ENCODE data around the gene DEPDC7.
"Not testable (repeated sequence)": the region's sequence is repeated elsewhere in the genome, so short reads cannot be mapped to it uniquely, and the experiment has no call there.

DEPDC7 gene

DNA sequence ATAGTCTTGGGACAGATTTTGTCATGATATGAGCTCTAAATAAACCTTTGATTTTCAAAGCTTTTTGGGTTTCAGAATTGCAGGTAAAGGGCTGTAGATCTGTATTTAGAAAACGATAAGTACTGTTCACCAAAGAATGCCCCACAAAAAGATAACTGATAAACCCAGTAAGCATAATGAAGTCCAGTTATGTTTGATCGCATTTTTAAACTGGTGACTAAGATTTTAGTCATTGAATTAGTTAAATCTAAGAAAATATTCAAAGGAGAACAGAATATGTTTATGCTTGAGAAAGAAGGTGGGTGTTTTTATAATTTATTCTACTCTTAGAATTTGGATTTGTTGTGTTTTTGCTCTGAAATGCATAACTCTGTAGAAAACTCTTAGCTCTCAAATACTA lies 11.6 kb downstream of the DEPDC7 start:
- no peak for DNase-seq

DNA sequence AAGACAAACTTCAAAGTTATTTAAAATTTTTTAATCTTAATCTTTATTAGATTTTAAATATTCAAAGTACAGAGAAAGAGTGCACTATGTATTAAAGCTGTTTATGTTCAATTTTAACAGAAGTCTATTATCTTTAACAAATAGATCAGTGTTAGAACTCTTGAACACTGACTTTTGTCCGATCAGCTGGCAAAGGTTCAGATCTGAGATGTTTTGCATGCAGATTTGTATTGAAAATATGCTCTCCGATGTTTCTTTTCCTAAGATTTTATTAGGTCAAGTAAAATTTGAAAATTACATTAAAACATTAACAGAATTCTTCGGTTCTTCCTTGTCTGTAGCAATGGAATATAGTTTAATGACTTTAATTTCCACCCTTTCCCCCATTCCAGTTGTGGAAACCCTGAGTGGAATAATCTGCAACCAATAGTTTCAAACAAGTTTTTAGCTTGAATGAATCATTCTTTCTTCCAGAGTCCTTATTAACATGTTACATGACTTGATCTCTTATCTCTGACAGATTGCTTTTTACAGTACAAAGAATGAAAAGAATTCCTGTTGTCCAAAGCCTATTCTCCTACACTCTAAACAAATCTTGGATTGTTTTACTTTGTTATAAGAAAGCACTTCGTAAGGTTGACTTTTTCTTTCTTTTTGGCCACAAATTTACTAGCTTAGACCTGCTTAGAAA lies 12.3 kb downstream of the DEPDC7 start:
- DNase-seq = no peak

- no peak for DNase-seq
These were observed 12.8 kb downstream of the DEPDC7 start for GRCh38 chr11:33028537-33028914.

DNA sequence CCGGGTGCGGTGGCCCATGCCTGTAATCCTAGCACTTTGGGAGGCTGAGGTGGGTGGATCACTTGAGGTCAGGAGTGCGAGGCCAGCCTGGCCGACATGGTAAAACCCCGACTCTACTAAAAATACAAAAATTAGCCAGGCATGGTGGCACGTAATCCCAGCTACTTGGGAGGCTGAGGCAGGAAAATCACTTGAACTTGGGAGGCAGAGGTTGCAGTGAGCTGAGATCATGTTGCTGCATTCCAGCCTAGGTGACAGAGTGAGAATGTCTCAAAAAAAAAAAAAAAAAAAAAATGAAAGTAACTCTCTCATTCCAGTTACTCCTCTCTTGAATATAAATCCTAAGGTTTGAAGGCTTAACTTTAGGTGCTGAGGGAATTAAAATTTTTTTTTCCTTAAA lies 13.5 kb downstream of the DEPDC7 start:
- DNase-seq = not testable (repeated sequence)

- DNase-seq = no peak
These were observed 17.8 kb downstream of the DEPDC7 start for GRCh38 chr11:33033493-33033892.

DNA sequence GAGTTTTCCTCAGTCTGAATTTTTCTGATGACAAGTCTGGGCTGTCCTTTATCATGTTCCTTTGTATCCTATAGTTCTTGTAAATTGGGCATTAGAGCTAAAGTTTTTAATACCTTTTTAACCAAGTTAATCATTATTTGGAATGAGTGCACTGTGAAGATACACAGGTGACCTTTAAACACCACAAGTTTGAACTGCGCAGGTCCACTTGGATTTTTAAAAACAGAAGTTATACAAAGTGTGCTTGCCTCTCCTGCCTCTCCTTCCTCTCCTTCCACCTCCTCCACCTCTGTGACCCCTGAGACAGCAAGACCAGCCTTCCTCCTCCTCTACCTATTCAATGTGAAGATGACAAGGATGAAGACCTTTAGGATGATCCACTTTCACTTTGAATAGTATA lies 19.3 kb downstream of the DEPDC7 start:
- no peak for DNase-seq

- DNase-seq = peak; percentile 41
These were observed 23.8 kb downstream of the DEPDC7 start, which contains the start of gene TCP11L1 for GRCh38 chr11:33039274-33040032. Gene TCP11L1, plus strand, starts transcription at chr11:33039572. Its CDS starts 4,202 bp downstream, at chr11:33043774.

GRCh38 chr11:33040033-33040861 lies 24.6 kb downstream of the DEPDC7 start:
- no peak for DNase-seq

DNA sequence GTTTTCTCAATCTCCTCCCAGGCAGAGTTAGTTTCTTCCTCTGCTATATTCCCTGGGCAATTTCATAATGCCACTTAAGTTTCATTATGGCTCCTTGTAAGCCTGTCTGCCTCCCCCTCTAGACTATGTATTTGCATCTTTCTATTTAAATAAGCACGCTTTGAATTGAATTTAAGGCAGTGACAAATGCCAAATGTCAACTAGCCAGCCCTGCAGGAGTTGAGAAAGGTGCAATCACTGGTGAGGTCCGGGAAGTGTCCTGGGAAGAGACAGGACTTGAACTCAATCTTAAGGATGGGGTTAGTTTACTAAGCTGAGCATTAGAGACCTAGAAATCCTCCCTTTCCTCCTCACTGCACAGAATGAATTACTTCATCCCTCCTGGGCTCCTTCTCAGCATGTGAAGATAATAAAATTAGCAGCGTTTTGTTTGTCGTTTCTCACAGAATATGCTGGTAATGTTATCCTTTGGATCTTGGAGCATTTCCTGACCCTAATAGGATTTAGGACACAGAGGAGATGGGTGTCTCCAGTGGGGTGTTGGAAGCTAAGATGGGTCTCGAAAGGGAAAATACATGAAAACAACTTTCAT lies 25.3 kb downstream of the DEPDC7 start:
- DNase-seq = no peak

GRCh38 chr11:33043221-33043830 lies 27.6 kb downstream of the DEPDC7 start:
- DNase-seq = no peak

- no peak for DNase-seq
These were observed 28.6 kb downstream of the DEPDC7 start for GRCh38 chr11:33044285-33044756.

DNA sequence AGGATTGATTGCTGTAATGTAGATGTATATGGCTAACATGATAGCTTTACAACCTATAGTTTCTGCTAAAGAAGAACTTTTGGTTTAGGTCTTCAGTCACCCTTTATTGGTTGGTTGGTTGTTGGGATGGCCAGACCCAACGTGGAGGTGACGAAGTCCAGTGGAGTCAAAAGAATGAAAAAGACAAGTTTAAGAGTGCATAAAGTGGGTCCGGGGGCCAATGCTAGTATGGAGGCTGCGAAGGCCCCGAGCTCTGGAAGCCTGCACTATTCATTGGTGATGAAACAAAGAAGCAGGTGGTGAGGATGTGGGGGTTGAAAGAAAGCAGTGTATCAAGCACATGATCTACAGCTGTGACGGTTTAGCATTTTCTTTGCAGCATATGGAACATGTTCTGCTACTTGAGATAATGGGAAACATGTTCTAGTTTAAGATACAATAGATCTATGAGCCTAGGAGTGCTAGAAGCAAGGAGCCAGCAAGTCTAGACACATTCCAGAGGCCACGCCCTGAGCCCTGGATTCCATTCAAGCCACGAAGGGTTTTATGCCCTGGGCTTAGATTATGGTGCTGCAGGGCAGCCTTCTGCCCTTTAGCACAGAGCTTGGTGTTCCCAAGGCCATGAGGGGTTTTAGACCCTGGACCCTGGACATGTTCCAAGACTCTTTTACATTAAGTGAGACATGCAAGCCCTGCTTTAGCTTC lies 30.0 kb downstream of the DEPDC7 start:
- no peak for DNase-seq

- DNase-seq = not testable (repeated sequence)
These were observed 33.0 kb downstream of the DEPDC7 start for GRCh38 chr11:33048701-33049100.

DNA sequence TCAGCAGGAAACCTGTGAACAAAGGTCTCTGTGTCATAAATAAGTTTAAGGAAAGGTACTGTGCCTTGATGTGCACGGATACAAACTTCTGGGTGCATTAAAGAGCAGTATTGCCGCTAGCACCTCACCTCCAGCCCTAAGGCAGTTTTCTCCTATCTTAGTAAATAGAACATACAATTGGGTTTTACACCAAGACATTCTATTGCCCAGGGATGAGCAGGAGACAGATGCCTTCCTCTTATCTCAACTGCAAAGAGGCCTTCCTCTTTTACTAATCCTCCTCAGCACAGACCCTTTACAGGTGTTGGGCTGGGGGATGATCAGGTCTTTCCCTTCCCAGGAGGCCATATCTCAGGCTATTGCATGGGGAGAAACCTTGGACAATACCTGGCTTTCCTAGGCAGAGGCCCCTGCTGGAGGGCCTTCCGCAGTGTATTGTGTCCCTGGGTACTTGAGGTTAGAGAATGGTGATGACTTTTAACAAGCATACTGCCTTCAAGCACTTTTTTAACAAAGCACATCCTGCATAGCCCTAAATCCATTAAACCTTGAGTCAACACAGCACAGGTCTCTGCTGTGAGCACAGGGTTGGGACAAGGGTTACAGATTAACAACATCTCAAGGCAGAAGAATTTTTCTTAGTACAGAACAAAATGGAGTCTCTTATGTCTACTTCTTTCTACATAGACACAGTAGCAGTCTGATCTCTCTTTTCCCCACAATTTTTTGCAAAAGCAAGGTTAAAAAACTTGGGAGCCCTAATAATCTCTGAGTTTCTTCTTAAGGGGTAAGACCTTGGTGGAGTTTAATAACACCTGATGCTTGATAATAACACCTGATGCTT lies 34.1 kb downstream of the DEPDC7 start:
- DNase-seq = not testable (repeated sequence)

GRCh38 chr11:33052231-33052630 lies 36.6 kb downstream of the DEPDC7 start:
- DNase-seq = no peak

DNA sequence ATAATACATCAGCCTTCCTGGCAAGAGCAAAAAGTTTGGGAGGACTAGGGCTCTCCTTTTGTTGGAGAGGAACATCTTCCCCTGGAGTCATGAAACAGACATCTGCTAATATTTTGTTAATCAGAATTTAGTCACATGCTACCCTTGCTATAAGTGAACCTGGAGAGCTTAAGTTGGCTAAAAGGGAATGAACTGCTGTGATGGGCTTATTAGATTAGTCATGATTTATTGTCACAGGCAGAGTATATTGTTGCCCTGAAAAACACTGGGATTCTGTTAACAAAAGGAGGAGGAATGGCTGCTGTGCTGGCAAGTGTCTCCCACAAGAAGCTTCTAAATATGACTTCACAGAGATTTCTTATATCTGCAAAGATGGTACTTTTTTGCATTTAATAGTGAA lies 39.7 kb downstream of the DEPDC7 start:
- no peak for DNase-seq

DNA sequence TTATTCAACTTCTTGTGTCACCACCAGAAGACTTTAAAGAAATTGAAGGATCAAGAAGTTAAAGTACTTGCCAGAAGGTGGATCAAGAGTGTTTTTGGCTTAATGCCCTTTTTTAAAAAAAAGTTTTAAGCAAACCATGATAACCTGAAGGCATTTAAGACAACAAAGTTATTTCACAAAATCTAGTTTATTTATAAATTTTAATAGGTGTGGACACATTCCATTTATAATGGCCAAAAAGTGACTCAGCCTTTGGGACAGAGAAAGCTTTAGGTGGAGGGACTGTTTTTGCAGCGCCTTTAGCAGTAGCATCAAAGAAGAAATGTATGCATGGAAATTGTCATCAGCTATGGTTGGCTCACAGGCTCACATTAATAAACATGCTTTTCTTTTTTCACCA lies 41.6 kb downstream of the DEPDC7 start:
- no peak for DNase-seq

- DNase-seq = no peak
These were observed 43.8 kb downstream of the DEPDC7 start for GRCh38 chr11:33059331-33060007.

GRCh38 chr11:33060271-33060670 lies 44.6 kb downstream of the DEPDC7 start:
- no peak for DNase-seq

DNA sequence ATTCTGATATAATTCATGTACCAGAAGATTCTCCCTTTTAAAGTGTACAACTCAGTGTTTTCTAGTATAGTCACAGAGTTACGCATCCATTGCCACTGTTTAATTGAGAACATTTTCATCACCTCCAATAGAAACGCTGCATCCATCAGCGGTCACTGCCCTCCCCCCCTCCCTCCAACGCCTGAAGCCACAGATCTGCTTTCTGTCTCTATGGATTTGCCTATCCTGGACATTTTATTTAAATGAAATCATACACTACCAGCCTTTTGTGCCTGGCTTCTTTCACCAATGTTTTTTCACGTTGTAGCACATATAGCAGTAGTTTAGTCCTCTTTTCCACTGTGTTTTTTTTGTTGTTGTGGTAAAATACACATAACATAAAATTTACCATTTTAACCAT lies 46.5 kb downstream of the DEPDC7 start:
- DNase-seq = no peak
